ENCODE measurements around the gene CDK8.

CDK8 gene

DNA sequence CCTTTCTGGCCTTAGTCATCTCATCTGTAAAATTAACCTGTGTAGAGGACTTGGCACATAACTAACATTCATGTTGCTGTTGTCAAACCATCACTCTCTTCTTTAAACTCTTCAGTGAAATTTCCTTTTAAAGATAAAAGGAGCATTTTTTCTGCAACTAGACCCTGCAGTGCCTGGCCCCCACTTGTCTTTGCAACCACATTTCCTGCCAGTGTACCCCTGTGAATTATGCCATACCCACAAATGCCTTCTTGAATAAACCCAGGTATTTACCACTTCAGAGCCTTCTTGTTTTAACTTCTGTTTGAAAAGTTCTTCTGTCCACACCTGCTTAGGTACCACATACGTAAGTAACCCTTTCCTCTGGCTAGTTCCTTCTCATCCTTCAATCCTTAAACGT lies 118.8 kb downstream of the CDK8 start:
- no peak overlapping the region for H3K27ac ChIP-seq (ENCODE audit: insufficient read depth in 1 of 2, low read depth in 1 of 2, low read length in 2 of 2, poor library complexity in 1 of 2, severe bottlenecking in 2 of 2)
- ChIA-PET POLR2A (no interaction called here), CTCF (no interaction called here)
- no peaks in the 10 kb centered on the region for H3K9me3 ChIP-seq (ENCODE audit: control extremely low read depth in 1 of 5, control insufficient read depth in 4 of 5, insufficient read depth in 2 of 5, low read depth in 1 of 5, low read length in 4 of 5)
- H3K4me1 ChIP-seq (ENCODE audit: control extremely low read depth in 1 of 4, control insufficient read depth in 4 of 4, insufficient read depth in 4 of 4, low read length in 3 of 4) = no peaks in the 10 kb centered on the region
- WGBS (ENCODE audit: insufficient coverage) = 100% methylated on average over 1 of the region's 2 CpGs
- no peak for DNase-seq
- H3K27me3 ChIP-seq (replicated peaks in 2 of 5; ENCODE audit: control insufficient read depth in 4 of 5, insufficient read depth in 5 of 5, low read length in 4 of 5) = no peaks in the 10 kb centered on the region
- H3K4me3 ChIP-seq (ENCODE audit: control insufficient read depth in 1 of 7, extremely low read depth in 1 of 7, insufficient read depth in 4 of 7, low read depth in 2 of 7, low read length in 6 of 7) = no peak overlapping the region
- peaks cover 0 to 4% (median 0%) of the 10 kb centered on the region in 4 experiments for H3K36me3 ChIP-seq (ENCODE audit: control insufficient read depth in 4 of 4, insufficient read depth in 4 of 4, low read length in 3 of 4)

DNA sequence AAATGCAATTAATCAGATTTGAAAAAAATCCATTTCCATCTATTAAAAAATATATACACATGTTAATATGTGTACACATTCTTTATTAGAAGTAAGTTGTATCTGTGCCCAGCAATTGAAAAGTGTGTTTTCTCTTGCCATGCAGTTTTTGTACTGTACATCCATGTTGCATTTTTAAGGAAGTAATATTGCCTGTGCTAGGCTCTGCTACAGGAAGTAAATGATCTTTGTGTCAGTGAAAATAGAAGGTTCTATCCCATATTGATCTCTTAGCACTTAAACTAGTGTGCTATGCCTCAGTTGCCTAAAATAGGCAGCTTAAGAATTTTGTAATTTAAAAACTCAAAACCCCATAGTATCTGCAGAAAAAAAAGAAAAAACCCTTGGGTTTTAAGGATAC lies 122.5 kb downstream of the CDK8 start:
- H3K27ac ChIP-seq (ENCODE audit: insufficient read depth in 1 of 2, low read depth in 1 of 2, low read length in 2 of 2, poor library complexity in 1 of 2, severe bottlenecking in 2 of 2) = no peak overlapping the region
- ChIA-PET CTCF (interaction anchor here (0.6 kb wide), 1 partner anchor 245 kb away, joined by 3 read pairs; no protein-coding TSS in a partner anchor), POLR2A (no interaction called here)
- peak in 2 of 3 donors; percentile 15 to 16 for DNase-seq
- H3K36me3 ChIP-seq (ENCODE audit: control insufficient read depth in 4 of 4, insufficient read depth in 4 of 4, low read length in 3 of 4) = peaks cover 0 to 4% (median 0%) of the 10 kb centered on the region in 4 experiments
- no peaks in the 10 kb centered on the region for H3K27me3 ChIP-seq (replicated peaks in 2 of 5; ENCODE audit: control insufficient read depth in 4 of 5, insufficient read depth in 5 of 5, low read length in 4 of 5)
- H3K9me3 ChIP-seq (ENCODE audit: control extremely low read depth in 1 of 5, control insufficient read depth in 4 of 5, insufficient read depth in 2 of 5, low read depth in 1 of 5, low read length in 4 of 5) = no peaks in the 10 kb centered on the region
- no peaks in the 10 kb centered on the region for H3K4me1 ChIP-seq (ENCODE audit: control extremely low read depth in 1 of 4, control insufficient read depth in 4 of 4, insufficient read depth in 4 of 4, low read length in 3 of 4)
- no peak overlapping the region for H3K4me3 ChIP-seq (ENCODE audit: control insufficient read depth in 1 of 7, extremely low read depth in 1 of 7, insufficient read depth in 4 of 7, low read depth in 2 of 7, low read length in 6 of 7)

DNA sequence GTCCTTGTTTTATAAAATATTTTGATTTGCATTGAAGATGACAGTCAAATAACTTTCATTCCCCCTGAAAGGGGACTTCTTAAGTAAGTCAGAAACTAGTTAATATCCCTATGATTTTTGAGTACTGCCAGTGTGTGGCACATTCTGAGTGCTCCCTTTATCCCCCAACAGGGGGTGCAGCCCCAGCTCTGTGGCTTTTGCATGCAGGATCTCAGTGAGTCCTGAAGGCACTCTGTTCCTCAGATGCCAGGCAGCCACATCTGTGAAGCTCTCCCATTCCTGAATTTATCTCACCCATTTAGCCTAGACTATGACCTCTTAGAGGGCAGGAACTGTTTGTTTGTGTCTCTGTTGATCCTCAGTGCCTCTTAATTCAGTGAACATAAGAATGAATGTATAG lies 123.1 kb downstream of the CDK8 start:
- ChIA-PET POLR2A (interaction anchor here (0.6 kb wide), 1 partner anchor 229 kb away, joined by 3 read pairs; no protein-coding TSS in a partner anchor), CTCF (interaction anchor here (0.6 kb wide), 1 partner anchor 245 kb away, joined by 3 read pairs; no protein-coding TSS in a partner anchor)
- Histone ChIP-seq H3K9me3 (ENCODE audit: control extremely low read depth in 1 of 5, control insufficient read depth in 4 of 5, insufficient read depth in 2 of 5, low read depth in 1 of 5, low read length in 4 of 5) (no peaks in the 10 kb centered on the region), H3K4me3 (ENCODE audit: control insufficient read depth in 1 of 7, extremely low read depth in 1 of 7, insufficient read depth in 4 of 7, low read depth in 2 of 7, low read length in 6 of 7) (no peak overlapping the region), H3K27me3 (replicated peaks in 2 of 5; ENCODE audit: control insufficient read depth in 4 of 5, insufficient read depth in 5 of 5, low read length in 4 of 5) (no peaks in the 10 kb centered on the region), H3K36me3 (ENCODE audit: control insufficient read depth in 4 of 4, insufficient read depth in 4 of 4, low read length in 3 of 4) (peaks cover 0 to 4% (median 0%) of the 10 kb centered on the region in 4 experiments), H3K4me1 (ENCODE audit: control extremely low read depth in 1 of 4, control insufficient read depth in 4 of 4, insufficient read depth in 4 of 4, low read length in 3 of 4) (no peaks in the 10 kb centered on the region), H3K27ac (ENCODE audit: insufficient read depth in 1 of 2, low read depth in 1 of 2, low read length in 2 of 2, poor library complexity in 1 of 2, severe bottlenecking in 2 of 2) (no peak overlapping the region)
- peak; percentile 12 to 38 (median 28) for DNase-seq

DNA sequence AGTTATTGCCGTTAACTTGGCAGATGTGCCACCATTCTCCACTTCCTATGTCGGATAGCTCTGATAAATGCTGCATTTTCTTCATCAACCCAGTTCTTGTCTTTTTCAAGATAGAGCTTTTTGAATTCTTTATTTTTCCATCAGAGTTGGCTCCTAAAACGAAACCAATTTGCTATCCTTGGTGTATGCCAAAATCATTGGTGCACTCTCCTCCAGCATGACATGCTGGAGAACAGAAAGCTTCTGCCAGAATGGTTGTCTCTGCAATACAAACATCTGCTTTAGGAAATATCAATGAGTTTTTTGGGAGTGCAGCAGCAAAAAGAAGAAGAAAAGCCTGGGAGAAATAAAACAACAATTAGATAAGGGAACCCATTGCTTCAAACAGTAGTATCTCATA lies 124.2 kb downstream of the CDK8 start:
- 100% methylated on average over 3 of the region's 3 CpGs for WGBS (ENCODE audit: insufficient coverage)
- ChIA-PET POLR2A (no interaction called here), CTCF (no interaction called here)
- Histone ChIP-seq H3K4me1 (ENCODE audit: control extremely low read depth in 1 of 4, control insufficient read depth in 4 of 4, insufficient read depth in 4 of 4, low read length in 3 of 4) (no peaks in the 10 kb centered on the region), H3K36me3 (ENCODE audit: control insufficient read depth in 4 of 4, insufficient read depth in 4 of 4, low read length in 3 of 4) (no peaks in the 10 kb centered on the region), H3K27ac (ENCODE audit: insufficient read depth in 1 of 2, low read depth in 1 of 2, low read length in 2 of 2, poor library complexity in 1 of 2, severe bottlenecking in 2 of 2) (no peak overlapping the region), H3K9me3 (ENCODE audit: control extremely low read depth in 1 of 5, control insufficient read depth in 4 of 5, insufficient read depth in 2 of 5, low read depth in 1 of 5, low read length in 4 of 5) (no peaks in the 10 kb centered on the region), H3K27me3 (replicated peaks in 2 of 5; ENCODE audit: control insufficient read depth in 4 of 5, insufficient read depth in 5 of 5, low read length in 4 of 5) (no peaks in the 10 kb centered on the region), H3K4me3 (ENCODE audit: control insufficient read depth in 1 of 7, extremely low read depth in 1 of 7, insufficient read depth in 4 of 7, low read depth in 2 of 7, low read length in 6 of 7) (no peak overlapping the region)
- no peak for DNase-seq

DNA sequence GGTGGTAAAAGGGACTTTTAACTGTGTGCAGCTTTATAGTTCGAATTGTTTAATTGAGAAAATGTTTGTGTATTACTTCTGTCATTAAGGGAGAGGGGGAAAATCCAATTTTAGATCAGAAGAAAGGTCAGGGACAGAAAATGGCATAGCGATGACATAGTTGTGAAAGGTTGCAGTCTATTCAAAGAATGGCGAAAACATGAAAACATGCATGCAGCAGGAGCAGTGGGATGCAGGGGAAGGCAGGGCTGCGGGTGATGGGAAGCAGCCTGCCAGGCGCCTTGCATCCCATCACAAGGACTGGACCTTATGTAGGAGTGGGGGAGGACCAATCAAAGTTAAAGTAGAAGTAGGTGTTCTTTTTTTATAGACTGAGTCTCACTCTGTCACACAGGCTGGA lies 125.9 kb downstream of the CDK8 start:
- DNase-seq = no peak
- ChIA-PET CTCF (no interaction called here), POLR2A (no interaction called here)
- Histone ChIP-seq H3K4me3 (ENCODE audit: control insufficient read depth in 1 of 7, extremely low read depth in 1 of 7, insufficient read depth in 4 of 7, low read depth in 2 of 7, low read length in 6 of 7) (no peak overlapping the region), H3K9me3 (ENCODE audit: control extremely low read depth in 1 of 5, control insufficient read depth in 4 of 5, insufficient read depth in 2 of 5, low read depth in 1 of 5, low read length in 4 of 5) (no peaks in the 10 kb centered on the region), H3K27ac (ENCODE audit: insufficient read depth in 1 of 2, low read depth in 1 of 2, low read length in 2 of 2, poor library complexity in 1 of 2, severe bottlenecking in 2 of 2) (no peak overlapping the region), H3K4me1 (ENCODE audit: control extremely low read depth in 1 of 4, control insufficient read depth in 4 of 4, insufficient read depth in 4 of 4, low read length in 3 of 4) (no peaks in the 10 kb centered on the region), H3K36me3 (ENCODE audit: control insufficient read depth in 4 of 4, insufficient read depth in 4 of 4, low read length in 3 of 4) (peaks cover 0 to 3% (median 0%) of the 10 kb centered on the region in 4 experiments), H3K27me3 (replicated peaks in 2 of 5; ENCODE audit: control insufficient read depth in 4 of 5, insufficient read depth in 5 of 5, low read length in 4 of 5) (no peaks in the 10 kb centered on the region)
- WGBS (ENCODE audit: insufficient coverage) = 98% methylated on average over 5 of the region's 5 CpGs

DNA sequence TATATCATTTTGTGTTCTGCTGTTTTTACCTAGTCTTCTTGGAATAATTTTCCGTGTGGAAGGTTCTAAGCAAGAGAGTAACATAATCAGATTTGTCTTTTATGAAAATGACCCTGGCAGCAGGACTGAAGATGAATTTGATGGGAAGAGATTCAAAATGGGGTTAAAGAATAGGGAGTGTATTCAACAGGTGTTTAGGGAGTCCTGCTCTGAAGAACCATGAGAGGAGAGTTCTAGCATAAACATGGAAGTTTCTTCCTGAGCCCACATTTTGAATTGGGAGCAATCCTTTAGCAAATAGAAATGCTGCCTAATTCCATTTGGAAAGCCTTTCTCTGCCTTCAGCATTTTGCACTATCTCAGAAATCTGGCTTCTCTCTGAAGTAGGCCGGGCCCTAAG lies 127.0 kb downstream of the CDK8 start:
- H3K27me3 ChIP-seq (replicated peaks in 2 of 5; ENCODE audit: control insufficient read depth in 4 of 5, insufficient read depth in 5 of 5, low read length in 4 of 5) = no peaks in the 10 kb centered on the region
- no peaks in the 10 kb centered on the region for H3K9me3 ChIP-seq (ENCODE audit: control extremely low read depth in 1 of 5, control insufficient read depth in 4 of 5, insufficient read depth in 2 of 5, low read depth in 1 of 5, low read length in 4 of 5)
- H3K27ac ChIP-seq (ENCODE audit: insufficient read depth in 1 of 2, low read depth in 1 of 2, low read length in 2 of 2, poor library complexity in 1 of 2, severe bottlenecking in 2 of 2) = no peak overlapping the region
- ChIA-PET POLR2A (no interaction called here), CTCF (no interaction called here)
- H3K4me1 ChIP-seq (ENCODE audit: control extremely low read depth in 1 of 4, control insufficient read depth in 4 of 4, insufficient read depth in 4 of 4, low read length in 3 of 4) = no peaks in the 10 kb centered on the region
- H3K36me3 ChIP-seq (ENCODE audit: control insufficient read depth in 4 of 4, insufficient read depth in 4 of 4, low read length in 3 of 4) = peaks cover 0 to 4% (median under 1%) of the 10 kb centered on the region in 4 experiments
- no peak for DNase-seq
- 100% methylated on average over 2 of the region's 2 CpGs for WGBS (ENCODE audit: insufficient coverage)
- no peak overlapping the region for H3K4me3 ChIP-seq (ENCODE audit: control insufficient read depth in 1 of 7, extremely low read depth in 1 of 7, insufficient read depth in 4 of 7, low read depth in 2 of 7, low read length in 6 of 7)

DNA sequence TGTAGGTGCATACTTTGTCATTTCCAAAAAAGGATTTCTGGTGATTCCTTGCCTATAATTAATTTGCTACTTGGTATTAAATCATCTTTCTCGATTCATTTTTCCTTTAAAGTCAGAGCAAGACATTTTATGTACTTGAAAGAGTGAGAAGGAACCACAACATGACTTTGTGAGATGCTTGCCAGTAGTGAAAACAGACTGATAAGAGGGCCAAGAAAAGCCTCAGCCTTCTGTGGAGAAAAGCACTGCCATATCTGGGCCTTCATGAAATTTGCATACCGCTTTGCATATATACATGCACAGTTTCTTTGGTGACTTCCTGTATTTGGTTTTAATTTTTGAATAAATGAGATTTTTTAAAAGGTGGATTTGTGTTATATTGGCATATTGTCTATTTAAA lies 128.4 kb downstream of the CDK8 start:
- CTCF ChIA-PET = interaction anchor here (0.6 kb wide), 1 partner anchor 316 kb away, joined by 3 read pairs; no protein-coding TSS in a partner anchor
- peaks cover 5 to 10% (median 7%) of the 10 kb centered on the region in 4 experiments for H3K36me3 ChIP-seq (ENCODE audit: control insufficient read depth in 4 of 4, insufficient read depth in 4 of 4, low read length in 3 of 4)
- no peaks in the 10 kb centered on the region for H3K27me3 ChIP-seq (replicated peaks in 2 of 5; ENCODE audit: control insufficient read depth in 4 of 5, insufficient read depth in 5 of 5, low read length in 4 of 5)
- 100% methylated on average over 1 of the region's 2 CpGs for WGBS (ENCODE audit: insufficient coverage)
- peak in 1 of 3 donors; percentile 14 for DNase-seq
- POLR2A ChIA-PET = no interaction called here
- H3K9me3 ChIP-seq (ENCODE audit: control extremely low read depth in 1 of 5, control insufficient read depth in 4 of 5, insufficient read depth in 2 of 5, low read depth in 1 of 5, low read length in 4 of 5) = no peaks in the 10 kb centered on the region
- H3K4me1 ChIP-seq (ENCODE audit: control extremely low read depth in 1 of 4, control insufficient read depth in 4 of 4, insufficient read depth in 4 of 4, low read length in 3 of 4) = no peaks in the 10 kb centered on the region
- no peak overlapping the region for H3K4me3 ChIP-seq (ENCODE audit: control insufficient read depth in 1 of 7, extremely low read depth in 1 of 7, insufficient read depth in 4 of 7, low read depth in 2 of 7, low read length in 6 of 7)
- no peak overlapping the region for H3K27ac ChIP-seq (ENCODE audit: insufficient read depth in 1 of 2, low read depth in 1 of 2, low read length in 2 of 2, poor library complexity in 1 of 2, severe bottlenecking in 2 of 2)
